ENCODE results near the gene AGAP1. TPM values are rescaled to one million over a fixed set of nuclear protein-coding genes. Genes with fewer than 3 reads are reported as not detected.

The AGAP1 gene
- total RNA-seq, 1 donor from 2014 or later = 44.0 TPM

DNA sequence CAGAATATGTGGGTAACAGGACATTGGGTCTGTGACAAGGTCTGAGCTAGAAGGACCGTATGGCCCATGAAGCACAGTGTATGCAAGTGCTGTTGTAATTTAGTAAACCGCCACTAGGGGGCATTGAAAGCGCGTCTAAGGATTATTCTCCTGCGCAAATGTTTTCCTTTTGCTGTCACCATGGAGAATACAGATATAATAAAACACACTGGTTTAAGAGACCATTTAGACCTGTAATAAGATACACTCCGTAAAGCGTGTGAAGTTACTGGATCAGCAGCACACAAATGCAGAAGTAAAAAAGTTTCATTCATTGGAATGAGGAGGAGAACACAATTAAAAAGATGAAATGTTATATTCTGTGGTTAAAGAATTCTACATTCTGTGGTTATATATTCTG lies 272.4 kb downstream of the AGAP1 start:
- Mint-ChIP-seq H3K27me3 (ENCODE audit: low read depth) (no peaks in the 10 kb centered on the region), H3K36me3 (peaks cover 3% of the 10 kb centered on the region), H3K4me1 (peaks cover 4% of the 10 kb centered on the region), H3K4me3 (no peak overlapping the region), H3K27ac (peak overlapping the region; percentile 82), H3K9me3 (no peaks in the 10 kb centered on the region)
- DNase-seq (ENCODE audit: low spot score in 2 of 2, unreplicated experiment in 2 of 2) = peak in 1 of 2 experiments; percentile 79
- TF ChIP-seq, protein P1, sequence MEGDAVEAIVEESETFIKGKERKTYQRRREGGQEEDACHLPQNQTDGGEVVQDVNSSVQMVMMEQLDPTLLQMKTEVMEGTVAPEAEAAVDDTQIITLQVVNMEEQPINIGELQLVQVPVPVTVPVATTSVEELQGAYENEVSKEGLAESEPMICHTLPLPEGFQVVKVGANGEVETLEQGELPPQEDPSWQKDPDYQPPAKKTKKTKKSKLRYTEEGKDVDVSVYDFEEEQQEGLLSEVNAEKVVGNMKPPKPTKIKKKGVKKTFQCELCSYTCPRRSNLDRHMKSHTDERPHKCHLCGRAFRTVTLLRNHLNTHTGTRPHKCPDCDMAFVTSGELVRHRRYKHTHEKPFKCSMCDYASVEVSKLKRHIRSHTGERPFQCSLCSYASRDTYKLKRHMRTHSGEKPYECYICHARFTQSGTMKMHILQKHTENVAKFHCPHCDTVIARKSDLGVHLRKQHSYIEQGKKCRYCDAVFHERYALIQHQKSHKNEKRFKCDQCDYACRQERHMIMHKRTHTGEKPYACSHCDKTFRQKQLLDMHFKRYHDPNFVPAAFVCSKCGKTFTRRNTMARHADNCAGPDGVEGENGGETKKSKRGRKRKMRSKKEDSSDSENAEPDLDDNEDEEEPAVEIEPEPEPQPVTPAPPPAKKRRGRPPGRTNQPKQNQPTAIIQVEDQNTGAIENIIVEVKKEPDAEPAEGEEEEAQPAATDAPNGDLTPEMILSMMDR (IDR thresholded peaks at IDR 0.05; ENCODE audit: unreplicated experiment) = peak; percentile 99

DNA sequence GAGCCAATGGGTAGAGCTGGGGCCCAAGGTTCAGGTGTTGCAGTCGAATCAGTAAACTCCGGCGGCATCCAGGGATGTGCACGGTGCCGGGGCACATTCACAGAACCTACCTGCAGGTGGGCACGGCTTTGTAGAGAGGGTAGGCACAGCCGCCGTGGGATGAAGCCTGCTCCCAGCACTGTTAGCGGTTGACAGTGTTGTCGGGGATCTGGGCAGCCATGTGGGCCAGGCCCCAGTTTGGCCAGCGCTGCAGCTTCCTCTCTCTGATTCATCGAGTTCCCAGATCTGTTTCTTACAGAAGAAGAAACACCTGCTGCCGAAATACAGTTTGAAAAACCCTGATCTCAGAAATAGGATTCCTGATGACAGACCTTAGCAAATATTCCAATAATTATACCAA lies 274.8 kb downstream of the AGAP1 start:
- no peak for DNase-seq (ENCODE audit: low spot score in 2 of 2, unreplicated experiment in 2 of 2)
- no peaks in the 10 kb centered on the region for H3K9me3 Mint-ChIP-seq
- H3K27ac Mint-ChIP-seq = no peak overlapping the region
- H3K4me1 Mint-ChIP-seq = peaks cover 4% of the 10 kb centered on the region
- H3K27me3 Mint-ChIP-seq (ENCODE audit: low read depth) = no peaks in the 10 kb centered on the region
- no peak overlapping the region for H3K4me3 Mint-ChIP-seq
- TF ChIP-seq, protein P1 (IDR thresholded peaks at IDR 0.05; ENCODE audit: unreplicated experiment) = no peak
- H3K36me3 Mint-ChIP-seq = peaks cover 2% of the 10 kb centered on the region

DNA sequence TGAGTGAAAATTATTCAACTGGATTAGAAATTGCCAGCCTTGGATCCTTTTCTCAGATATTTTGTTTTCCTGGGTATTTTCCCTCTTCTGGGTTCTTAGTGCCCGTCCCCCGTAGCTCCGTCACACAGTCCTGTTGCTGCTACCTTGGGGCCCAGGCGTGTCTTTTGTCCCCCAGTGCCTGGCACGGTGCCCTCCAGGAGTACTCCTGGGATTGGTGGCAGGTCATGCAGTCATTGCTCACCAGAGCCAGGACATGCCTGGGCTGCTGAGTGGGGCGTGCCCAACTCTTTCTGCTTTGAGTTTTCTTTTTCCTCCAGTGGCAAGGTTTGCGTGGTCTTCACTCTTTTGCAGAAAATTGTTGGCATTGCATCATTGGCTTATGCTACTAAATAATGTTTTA lies 275.2 kb downstream of the AGAP1 start:
- Mint-ChIP-seq H3K36me3 (peaks cover 2% of the 10 kb centered on the region), H3K4me1 (peaks cover 4% of the 10 kb centered on the region), H3K4me3 (no peak overlapping the region), H3K9me3 (no peaks in the 10 kb centered on the region), H3K27me3 (ENCODE audit: low read depth) (no peaks in the 10 kb centered on the region), H3K27ac (no peak overlapping the region)
- TF ChIP-seq, protein P1 (IDR thresholded peaks at IDR 0.05; ENCODE audit: unreplicated experiment) = no peak
- DNase-seq (ENCODE audit: low spot score in 2 of 2, unreplicated experiment in 2 of 2) = no peak

DNA sequence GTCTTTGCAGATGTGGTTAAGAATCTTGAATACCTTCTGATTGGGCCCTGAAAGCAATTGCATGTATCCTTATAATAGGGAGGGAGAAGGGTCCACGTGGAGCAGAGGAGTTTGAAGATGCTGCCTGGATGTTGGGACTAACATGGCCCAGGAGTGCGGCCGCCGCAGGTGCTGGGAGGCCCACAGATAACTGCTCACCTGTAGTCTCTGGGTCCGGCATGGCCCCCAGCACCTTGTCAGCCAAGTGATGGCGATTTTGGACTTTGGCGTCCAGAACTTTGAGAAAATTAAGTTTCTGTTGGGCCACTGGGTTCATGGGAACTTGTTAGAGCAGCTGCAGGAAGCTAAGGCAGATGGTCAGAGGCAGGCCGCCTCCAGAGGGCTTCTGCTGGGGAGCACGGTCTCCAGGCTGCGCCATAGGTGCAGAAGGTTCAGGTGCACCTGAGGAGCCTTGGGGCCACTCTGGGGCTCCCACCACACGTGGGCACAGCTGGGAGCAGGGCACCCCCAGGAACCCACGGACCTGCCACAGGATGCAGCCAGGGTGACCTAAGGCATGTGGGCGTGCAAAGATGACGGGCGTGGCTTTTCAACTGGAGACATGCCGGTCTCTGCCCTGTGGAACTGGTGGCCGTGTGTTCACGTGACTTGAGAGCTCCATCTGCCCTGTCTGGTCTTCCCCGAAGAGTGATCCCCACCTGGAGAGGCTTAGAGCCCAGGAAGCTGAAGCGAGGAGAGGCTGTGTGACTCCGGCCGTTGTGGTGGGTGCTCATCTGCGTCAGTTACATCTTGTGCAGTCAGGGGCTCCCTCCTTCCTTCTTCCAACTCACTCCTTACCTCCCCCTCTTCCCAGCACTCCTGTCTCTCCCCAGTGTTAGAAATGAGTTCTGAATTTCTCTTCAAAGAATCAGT lies 277.3 kb downstream of the AGAP1 start:
- H3K27me3 Mint-ChIP-seq (ENCODE audit: low read depth) = no peaks in the 10 kb centered on the region
- TF ChIP-seq, protein P1 (IDR thresholded peaks at IDR 0.05; ENCODE audit: unreplicated experiment) = no peak
- H3K4me3 Mint-ChIP-seq = no peak overlapping the region
- H3K36me3 Mint-ChIP-seq = peaks cover 2% of the 10 kb centered on the region
- DNase-seq (ENCODE audit: low spot score in 2 of 2, unreplicated experiment in 2 of 2) = no peak
- H3K4me1 Mint-ChIP-seq = peaks cover 4% of the 10 kb centered on the region
- H3K9me3 Mint-ChIP-seq = no peaks in the 10 kb centered on the region
- no peak overlapping the region for H3K27ac Mint-ChIP-seq

DNA sequence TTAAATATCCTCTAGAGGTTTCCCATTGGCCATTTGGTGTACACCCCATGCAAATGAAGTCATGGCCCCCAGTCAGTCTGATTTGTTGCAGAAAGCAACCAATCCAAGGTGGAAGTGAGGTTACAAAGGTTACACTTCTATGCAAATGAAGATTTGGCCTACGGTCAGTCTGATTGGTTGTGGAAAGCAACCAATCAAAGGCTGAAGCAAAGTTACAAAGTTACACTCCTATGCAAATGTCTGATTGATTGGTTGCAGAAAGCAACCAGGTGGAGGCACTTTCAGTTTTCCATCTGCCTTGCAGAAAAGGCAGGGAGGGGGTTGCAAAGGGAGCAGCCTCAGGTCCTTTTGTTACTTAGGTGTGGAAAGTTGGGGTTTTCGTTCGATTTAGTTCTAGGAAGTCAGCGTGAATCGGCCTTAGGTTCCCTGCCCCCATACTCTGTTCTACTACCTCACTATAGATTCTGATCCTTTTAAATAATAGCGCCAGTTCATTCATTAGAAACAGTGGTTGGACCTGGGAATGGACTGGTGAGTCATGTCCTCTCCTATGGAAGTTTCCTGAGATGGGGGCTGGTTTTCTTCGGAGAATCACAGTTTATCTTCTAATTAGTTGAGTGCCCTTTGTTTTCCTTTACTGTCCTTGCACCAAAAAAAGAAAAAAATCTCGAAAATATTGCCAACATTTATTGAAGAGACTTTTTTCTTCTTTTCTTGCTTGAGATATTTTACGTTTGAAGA lies 279.5 kb downstream of the AGAP1 start:
- no peak overlapping the region for H3K27ac Mint-ChIP-seq
- H3K4me1 Mint-ChIP-seq = no peaks in the 10 kb centered on the region
- no peak for DNase-seq (ENCODE audit: low spot score in 2 of 2, unreplicated experiment in 2 of 2)

More for the DNA sequence above, 279.5 kb downstream of the AGAP1 start:
- no peaks in the 10 kb centered on the region for H3K9me3 Mint-ChIP-seq
- H3K36me3 Mint-ChIP-seq = peaks cover 2% of the 10 kb centered on the region
- no peaks in the 10 kb centered on the region for H3K27me3 Mint-ChIP-seq (ENCODE audit: low read depth)
- no peak overlapping the region for H3K4me3 Mint-ChIP-seq
- TF ChIP-seq, protein P1 (IDR thresholded peaks at IDR 0.05; ENCODE audit: unreplicated experiment) = no peak

All from mesothelial cell of epicardium (in vitro differentiated cells).